KOPT-K1 (cell line): ENCODE data around the gene P4HTM.

Source experiments
- H3K27ac ChIP-seq: fragments of 200-600 bp; sonication (generic); 2 replicates; pipeline ENCODE4 v1.5.1; 2016; ENCODE audit warnings: antibody characterized with exemption, mild to moderate bottlenecking, low read depth, low read length; ENCODE audit not compliant: poor library complexity, severe bottlenecking
- H3K36me3 ChIP-seq: fragments of 200-600 bp; sonication (generic); 2 replicates; pipeline ENCODE4 v1.5.1; 2017; ENCODE audit warnings: antibody characterized with exemption, mild to moderate bottlenecking, low read length, moderate library complexity; ENCODE audit not compliant: insufficient read depth
- H3K9me3 ChIP-seq: fragments of 200-600 bp; sonication (generic); 2 replicates; pipeline ENCODE4 v1.5.1; 2017; ENCODE audit warnings: antibody characterized with exemption, low read length, mild to moderate bottlenecking; ENCODE audit not compliant: insufficient read depth, poor library complexity, severe bottlenecking

P4HTM gene

DNA sequence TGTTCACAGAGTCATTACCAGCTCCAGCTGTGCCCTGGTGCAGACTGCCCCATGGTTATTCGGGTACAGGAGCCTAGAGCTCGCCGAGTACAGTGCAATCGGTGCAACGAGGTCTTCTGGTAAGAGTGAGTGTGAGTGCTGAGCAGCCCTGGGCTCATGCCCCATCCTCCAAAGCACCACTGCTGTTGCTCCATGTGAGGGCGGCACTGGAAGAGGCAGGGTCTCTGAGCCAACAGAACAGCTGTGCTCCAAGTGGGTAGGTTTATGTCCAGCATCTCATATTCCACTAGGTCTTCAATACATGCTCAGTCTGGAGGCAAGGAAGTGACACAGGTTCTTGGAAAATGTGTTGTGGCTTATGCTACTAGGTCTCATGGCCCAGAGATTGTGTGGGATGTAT lies 19.5 kb upstream of the P4HTM start:
- peaks cover 97% of the 10 kb centered on the region for H3K36me3 ChIP-seq
- H3K9me3 ChIP-seq, result no peaks in the 10 kb centered on the region
- no peak overlapping the region for H3K27ac ChIP-seq

DNA sequence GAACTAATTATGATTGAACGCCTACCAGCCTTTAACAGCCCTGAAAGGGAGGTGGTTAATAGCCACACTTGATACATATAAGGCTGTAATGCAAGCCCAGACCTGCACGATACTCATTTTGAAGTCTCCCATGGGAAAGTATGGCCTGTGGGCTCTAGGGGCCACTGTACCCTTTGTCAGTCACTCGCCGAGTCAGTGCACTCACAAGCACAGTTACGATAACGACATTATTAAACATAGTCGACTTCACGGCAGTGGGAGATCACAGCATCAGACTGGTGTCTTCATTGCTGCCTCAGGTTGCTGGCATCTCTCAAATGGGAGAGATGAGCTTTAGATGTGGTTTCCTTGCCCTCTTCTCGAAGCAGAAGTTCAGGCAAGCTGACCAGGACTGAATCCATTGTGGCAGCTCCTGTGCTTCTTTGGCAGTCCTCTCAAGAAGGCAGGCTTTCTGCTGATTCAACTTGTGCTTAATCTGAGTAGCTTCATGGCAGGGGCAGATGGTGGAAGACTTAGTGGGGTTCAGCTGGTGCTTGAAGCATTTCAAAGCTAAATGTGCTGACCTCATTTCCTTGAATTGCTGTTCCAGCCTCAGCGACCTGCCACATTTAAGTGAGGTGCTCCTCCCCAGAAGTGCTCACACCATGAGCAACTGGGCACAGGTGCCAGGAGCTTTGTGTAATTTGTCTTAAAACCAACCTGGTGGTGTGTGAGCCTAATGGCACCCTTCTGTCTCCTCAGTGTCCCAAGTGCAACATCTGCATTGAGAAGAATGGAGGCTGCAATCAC lies 15.8 kb upstream of the P4HTM start:
- no peaks in the 10 kb centered on the region for H3K9me3 ChIP-seq
- H3K36me3 ChIP-seq, result peaks cover 99% of the 10 kb centered on the region
- no peak overlapping the region for H3K27ac ChIP-seq

DNA sequence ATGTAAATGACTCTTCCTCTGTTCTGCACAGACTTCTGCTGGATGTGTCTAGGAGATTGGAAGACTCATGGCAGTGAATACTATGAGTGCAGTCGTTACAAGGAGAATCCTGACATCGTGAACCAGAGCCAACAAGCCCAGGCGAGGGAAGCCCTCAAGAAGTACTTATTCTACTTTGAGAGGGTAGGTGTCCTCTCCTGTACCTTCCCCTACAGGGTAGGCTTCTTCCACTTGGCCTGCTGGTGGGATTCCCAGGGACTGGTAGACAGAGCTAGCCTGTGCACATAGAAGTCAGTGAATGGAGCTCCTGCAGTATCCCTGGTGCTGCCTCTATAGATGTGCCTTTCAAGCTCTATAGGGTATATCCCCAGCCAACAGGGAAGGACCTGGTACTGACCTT lies 10.6 kb upstream of the P4HTM start:
- H3K36me3 ChIP-seq, result peaks cover 100% of the 10 kb centered on the region
- H3K27ac ChIP-seq, result no peak overlapping the region
- H3K9me3 ChIP-seq, result no peaks in the 10 kb centered on the region

DNA sequence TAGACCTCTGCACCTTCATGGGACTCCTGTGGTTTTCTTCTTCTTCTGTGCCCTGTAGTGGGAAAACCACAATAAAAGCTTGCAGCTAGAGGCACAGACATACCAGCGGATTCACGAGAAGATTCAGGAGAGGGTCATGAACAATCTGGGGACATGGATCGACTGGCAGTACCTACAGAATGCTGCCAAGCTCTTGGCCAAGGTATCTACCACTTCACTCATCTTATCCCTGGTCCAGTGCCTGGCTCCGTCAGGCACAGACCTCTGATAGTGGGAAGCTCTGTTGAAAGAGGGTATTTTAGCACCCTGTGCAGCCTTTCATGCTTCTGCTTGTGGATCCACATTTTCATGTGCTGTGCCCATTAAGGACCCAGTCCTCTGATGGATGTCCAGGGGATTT lies 9.7 kb upstream of the P4HTM start:
- Histone ChIP-seq H3K36me3 (peaks cover 100% of the 10 kb centered on the region), H3K9me3 (no peaks in the 10 kb centered on the region), H3K27ac (no peak overlapping the region)

DNA sequence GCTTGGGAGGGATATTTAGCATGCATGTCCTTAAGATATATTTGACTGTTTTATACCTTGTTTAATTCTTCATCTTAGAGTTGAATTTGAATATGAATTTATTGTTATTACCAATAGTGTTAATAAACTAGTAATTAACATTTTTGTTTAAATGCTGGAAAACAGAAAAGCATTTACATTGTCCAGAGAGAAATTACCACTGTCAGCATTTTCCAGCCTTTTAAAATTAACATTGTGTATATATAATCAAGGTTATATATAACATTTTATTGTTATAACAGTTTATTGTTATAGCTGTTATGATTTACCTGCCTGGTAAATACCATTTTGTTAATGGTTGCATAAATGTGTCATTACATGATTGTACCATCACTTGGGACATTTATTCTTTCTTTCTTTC lies 8.0 kb upstream of the P4HTM start:
- Histone ChIP-seq H3K36me3 (peaks cover 99% of the 10 kb centered on the region), H3K27ac (no peak overlapping the region), H3K9me3 (no peaks in the 10 kb centered on the region)

DNA sequence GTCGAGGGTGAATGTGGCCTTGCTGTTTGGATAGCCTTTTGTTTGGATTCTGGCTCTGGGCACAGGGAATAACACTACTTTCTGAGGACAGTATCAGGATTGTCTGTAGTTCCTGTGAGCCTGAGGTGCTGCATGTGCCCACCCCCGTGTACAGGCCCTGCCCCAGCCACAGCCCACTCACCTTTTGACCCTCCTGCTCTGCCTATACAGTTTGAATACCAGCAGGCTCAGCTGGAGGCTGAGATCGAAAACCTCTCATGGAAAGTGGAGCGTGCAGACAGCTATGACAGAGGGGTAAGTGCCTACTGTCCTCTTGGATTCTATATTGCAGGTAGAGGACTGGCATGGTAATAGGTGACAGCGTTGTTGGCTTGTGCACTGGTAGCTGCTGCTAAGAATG lies 7.4 kb upstream of the P4HTM start:
- no peaks in the 10 kb centered on the region for H3K9me3 ChIP-seq
- peaks cover 92% of the 10 kb centered on the region for H3K36me3 ChIP-seq
- H3K27ac ChIP-seq, result no peak overlapping the region

DNA sequence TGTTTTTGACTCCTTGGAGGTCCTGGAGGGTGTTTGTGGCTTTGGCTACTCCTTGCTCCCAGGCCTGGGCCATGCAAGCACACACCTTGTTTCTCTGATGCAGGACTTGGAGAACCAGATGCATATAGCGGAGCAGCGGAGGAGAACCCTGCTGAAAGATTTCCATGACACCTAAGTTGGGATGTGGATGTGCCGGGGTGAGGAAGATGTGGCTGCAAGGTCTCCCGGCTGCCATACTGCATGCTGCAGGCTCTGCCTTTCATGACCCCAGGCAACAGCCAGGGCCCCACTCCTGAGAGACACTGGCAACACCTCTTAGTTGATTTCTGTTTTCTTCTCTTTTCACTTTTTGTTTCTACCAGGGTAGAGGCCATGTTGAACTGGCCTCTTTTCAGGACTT lies 6.9 kb upstream of the P4HTM start:
- Histone ChIP-seq H3K9me3 (no peaks in the 10 kb centered on the region), H3K36me3 (peaks cover 88% of the 10 kb centered on the region), H3K27ac (no peak overlapping the region)

DNA sequence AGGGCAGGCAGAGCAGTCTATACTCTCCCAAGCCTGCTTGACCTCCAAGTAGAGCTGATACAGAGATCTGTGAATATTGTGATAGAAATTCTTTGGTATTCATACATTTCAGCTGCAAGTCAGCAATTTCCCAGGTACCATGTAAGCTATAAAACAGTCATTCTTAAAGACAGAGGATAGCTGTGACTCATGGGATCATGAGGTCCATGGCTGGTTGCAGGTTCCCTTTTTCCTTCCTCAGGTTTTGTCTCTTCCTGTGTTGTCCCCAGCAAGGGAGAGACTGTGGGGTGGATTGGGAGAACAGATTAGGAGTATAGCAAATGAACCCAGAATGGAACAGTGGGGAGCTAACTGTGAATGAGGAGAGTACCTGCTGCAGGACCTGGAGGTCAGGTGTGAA lies 5.4 kb upstream of the P4HTM start:
- no peak overlapping the region for H3K27ac ChIP-seq
- no peaks in the 10 kb centered on the region for H3K9me3 ChIP-seq
- H3K36me3 ChIP-seq, result peaks cover 72% of the 10 kb centered on the region

DNA sequence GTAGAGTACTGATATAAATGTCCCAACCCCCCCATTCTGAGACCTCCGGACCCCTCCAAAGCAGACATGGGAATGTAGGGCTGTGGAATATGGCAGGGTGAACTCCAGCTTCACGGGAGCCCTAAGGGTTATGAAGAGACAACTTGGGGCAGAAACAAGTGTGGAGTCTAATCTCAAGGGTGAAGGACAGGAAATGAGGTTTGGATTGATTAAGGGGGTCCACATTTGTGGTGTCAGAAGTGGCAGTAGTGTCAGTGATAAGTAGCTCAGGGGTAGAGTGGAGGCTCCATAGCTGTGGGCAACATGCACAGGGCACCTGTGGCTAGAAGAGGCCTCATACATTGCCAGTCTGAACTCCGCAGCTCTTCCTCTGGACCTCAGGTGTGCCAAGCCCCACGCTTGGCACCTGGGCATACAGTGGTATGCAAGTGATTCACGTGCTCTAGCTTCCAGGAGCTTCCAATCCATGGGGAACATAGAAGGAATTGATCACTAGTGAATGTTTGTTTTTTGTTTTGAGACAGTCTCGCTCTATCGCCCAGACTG lies 4.1 kb upstream of the P4HTM start:
- Histone ChIP-seq H3K27ac (no peak overlapping the region), H3K36me3 (peaks cover 60% of the 10 kb centered on the region), H3K9me3 (no peaks in the 10 kb centered on the region)

DNA sequence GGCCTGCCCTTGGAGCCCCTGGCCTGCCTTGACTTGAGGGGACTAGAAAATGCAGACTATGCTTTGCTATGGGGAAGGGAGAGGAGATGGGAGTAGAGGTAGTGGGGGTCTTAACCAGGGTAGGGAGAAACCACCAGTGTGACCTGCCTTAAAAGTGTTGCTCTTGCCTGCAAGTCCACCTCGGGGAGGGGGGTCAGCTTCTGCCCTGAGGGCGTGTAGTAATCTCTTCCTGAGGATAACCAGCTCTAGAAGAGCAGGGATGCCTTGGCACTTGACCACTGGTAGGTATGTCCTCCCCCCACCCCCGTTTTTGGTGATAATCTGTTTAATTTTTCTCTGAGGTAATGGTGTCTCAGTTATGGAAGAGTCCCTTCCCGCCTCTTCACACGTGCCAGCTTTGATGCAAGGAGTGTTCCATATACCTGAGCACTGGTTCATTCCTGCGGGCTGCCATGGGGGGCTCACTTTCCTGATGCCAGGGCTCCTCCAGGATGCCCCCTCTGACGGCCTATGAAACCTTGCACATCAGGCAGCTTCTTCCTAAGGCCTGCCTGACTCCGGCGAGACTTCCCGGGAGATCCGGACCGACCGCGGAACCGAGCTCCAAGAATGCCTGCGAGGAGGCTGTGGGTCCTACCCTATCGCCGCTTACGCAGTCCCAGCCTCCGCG lies 780 bp upstream of the P4HTM start:
- Histone ChIP-seq H3K36me3 (peaks cover 26% of the 10 kb centered on the region), H3K9me3 (no peaks in the 10 kb centered on the region)

DNA sequence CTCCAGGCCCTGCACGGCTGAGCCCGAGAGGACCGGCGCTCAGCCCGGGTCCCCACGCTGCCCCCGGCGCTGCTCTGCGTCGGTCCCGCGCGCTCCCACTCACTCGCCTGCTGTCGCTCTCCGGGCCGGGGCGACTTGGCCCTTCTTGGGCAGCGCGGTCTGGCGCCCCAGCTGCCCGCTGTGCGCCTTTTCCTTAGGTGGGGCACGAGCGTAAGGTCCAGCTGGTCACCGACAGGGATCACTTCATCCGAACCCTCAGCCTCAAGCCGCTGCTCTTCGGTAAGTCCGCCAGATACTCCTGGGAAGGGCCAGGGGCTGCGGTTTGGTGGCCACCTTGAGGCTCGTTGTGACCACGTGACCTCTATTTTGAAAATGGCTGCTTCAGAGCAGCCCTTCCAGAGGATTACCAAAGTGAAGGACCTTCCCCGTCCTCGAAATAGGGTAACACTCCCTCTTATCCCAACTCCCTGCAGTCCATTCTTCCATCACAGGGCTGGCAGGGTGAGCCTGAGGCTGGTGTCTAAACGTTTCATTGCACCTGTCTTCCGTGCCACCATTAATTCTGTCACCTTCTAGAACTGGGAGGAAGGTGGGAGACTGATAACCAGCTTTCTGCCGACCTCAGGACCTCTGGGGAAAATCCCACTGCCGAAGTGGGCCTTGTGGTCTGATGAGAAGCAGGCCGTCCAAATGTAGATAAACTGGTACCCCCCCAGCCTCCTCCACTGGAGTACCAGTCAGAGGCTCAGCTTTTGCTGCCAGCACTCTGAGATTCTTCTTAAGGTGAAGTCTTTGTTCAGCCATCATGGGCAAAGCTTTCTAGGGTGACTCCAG lies 812 bp downstream of the P4HTM start:
- Histone ChIP-seq H3K27ac (no peak overlapping the region), H3K36me3 (peaks cover 11% of the 10 kb centered on the region), H3K9me3 (no peaks in the 10 kb centered on the region)

More for the DNA sequence above, 780 bp upstream of the P4HTM start:
- H3K27ac ChIP-seq, result peak overlapping the region; percentile 35

DNA sequence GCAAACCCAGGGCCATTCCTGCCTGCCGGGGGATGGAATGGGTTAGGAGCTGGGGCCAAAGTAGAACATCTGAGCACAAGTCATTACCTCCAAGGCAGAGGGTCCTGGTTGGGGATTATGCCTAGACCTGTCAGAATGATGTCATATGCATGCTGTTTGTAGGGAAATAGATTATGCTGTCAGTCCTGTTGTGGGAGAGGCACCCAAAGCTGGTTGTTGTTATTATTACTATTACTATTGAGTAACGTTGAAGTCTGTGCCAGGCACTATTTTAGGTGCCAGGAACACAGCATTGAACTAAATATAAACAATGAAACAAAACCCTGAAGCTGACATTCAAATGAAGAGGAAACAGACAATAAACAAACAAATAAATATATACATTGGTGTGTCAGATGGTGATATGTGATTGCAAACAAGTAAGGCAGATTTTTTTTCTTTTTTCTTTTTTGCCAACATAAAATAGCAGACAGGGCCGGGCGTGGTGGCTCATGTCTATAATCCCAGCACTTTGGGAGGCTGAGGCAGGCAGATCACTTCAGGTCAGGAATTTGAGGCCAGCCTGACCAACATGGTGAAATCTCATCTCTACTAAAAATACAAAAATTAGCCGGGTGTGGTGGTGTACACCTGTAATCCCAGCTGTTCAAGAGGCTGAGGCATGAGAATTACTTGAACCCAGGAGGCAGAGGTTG lies 2.0 kb downstream of the P4HTM start:
- Histone ChIP-seq H3K9me3 (no peaks in the 10 kb centered on the region), H3K27ac (no peak overlapping the region), H3K36me3 (no peaks in the 10 kb centered on the region)

DNA sequence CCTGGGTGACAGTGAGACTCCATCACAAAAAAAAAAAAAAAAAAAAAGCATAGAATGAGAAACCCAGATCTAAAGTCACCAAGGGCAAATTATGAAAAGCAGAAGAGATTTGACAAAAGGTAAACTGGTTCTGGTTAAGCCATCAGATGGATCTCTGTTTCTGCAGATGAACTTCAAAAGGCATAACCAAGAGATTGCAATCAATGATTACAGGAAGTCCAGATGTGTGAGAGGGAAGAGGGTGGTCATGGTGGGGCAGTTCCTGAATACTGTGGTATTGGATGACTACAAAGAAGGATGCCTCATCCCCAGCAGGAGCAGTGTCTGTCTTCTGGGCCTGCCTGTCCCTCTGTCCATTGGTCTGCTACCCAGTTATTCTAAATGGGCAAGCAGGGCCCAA lies 3.8 kb downstream of the P4HTM start:
- Histone ChIP-seq H3K27ac (no peak overlapping the region), H3K36me3 (no peaks in the 10 kb centered on the region), H3K9me3 (no peaks in the 10 kb centered on the region)

DNA sequence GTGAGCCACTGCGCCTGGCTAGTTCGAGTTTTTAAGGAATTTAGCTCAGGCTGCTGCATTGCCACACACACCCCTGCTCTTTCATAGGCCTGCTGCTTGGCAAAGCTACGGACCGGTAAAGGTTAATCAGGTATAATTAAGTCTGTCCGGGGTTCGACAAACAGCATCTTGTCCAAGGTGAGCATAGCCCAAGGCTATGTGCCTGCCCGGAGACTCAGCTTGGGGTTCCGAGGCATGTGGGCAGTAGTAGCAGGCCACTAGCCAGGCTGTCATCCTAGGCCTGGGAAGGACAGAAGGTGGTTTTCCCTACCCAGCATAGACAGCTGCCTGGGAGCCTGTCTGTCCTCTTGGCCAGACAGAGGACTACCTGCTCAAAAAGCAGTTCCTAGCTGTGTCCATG lies 6.6 kb downstream of the P4HTM start:
- Histone ChIP-seq H3K36me3 (no peaks in the 10 kb centered on the region), H3K9me3 (no peaks in the 10 kb centered on the region), H3K27ac (no peak overlapping the region)
